C4-2B (cell line): ENCODE data around the gene ATG2A.

Experiments used
- CTCF ChIP-seq: fragments of 450-650 bp; conservative IDR thresholded peaks from 2 replicates; pipeline ENCODE4 v1.5.1; 2017; ENCODE audit warnings: mild to moderate bottlenecking
- ZFX ChIP-seq: fragments of 450-650 bp; IDR thresholded peaks from 2 replicates; pipeline ENCODE4 v1.6.1; 2017

GRCh38 chr11:64885367-64886286, 31.4 kb downstream of the ATG2A start:
- TF ChIP-seq CTCF (no peak), ZFX (no peak)
